ENCODE measurements around the gene COQ5. TPM values are rescaled to one million over a fixed set of nuclear protein-coding genes. Genes with fewer than 3 reads are reported as not detected.

COQ5 gene
- polyA plus RNA-seq, 1 donor from 2014 or later = 91.6 TPM

GRCh38 chr12:120479458-120479857 lies 49.5 kb downstream of the COQ5 start:
- no peak for TF ChIP-seq TAF1 (IDR thresholded peaks at IDR 0.05; ENCODE audit: low read depth)
- TF ChIP-seq REST (IDR thresholded peaks at IDR 0.05; ENCODE audit: borderline replicate concordance) = no peak
- no peak for TF ChIP-seq POLR2AphosphoS5 (IDR thresholded peaks at IDR 0.05)
- no peak for TF ChIP-seq EZH2 (IDR thresholded peaks at IDR 0.05; ENCODE audit: borderline replicate concordance, insufficient read depth, low read length, poor library complexity, severe bottlenecking)
- no peak for TF ChIP-seq CTCF (IDR thresholded peaks at IDR 0.05; ENCODE audit: poor library complexity, severe bottlenecking)
- no peak for TF ChIP-seq RAD21 (conservative IDR thresholded peaks at IDR 0.05)
- H3K27ac ChIP-seq (ENCODE audit: low read length) = no peak overlapping the region
- H4K20me1 ChIP-seq (ENCODE audit: insufficient read depth) = no peaks in the 10 kb centered on the region
- H3K79me2 ChIP-seq (replicated peaks; ENCODE audit: insufficient read depth, low read length) = no peaks in the 10 kb centered on the region
- no peak overlapping the region for H3K9ac ChIP-seq (ENCODE audit: low read length)
- no peak overlapping the region for H2AFZ ChIP-seq (ENCODE audit: low read depth, low read length)
- H3K27me3 ChIP-seq (ENCODE audit: insufficient read depth, low read depth, low read length) = no peaks in the 10 kb centered on the region
- H3F3A ChIP-seq (ENCODE audit: insufficient read depth, low read length, poor library complexity, severe bottlenecking) = no peaks in the 10 kb centered on the region
- no peaks in the 10 kb centered on the region for H3K9me3 ChIP-seq (ENCODE audit: low read length)
- H3K4me2 ChIP-seq (ENCODE audit: low read length) = no peak overlapping the region
- H3K9me2 ChIP-seq (ENCODE audit: insufficient read depth, low read length) = no peaks in the 10 kb centered on the region
- no peaks in the 10 kb centered on the region for H3K36me3 ChIP-seq (ENCODE audit: insufficient read depth, low read length)
- no peak overlapping the region for H3K4me3 ChIP-seq (ENCODE audit: low read length)

GRCh38 chr12:120475643-120476042 lies 53.3 kb downstream of the COQ5 start:
- Histone ChIP-seq H2AFZ (ENCODE audit: low read depth, low read length) (no peak overlapping the region), H4K20me1 (ENCODE audit: insufficient read depth) (no peaks in the 10 kb centered on the region), H3K9ac (ENCODE audit: low read length) (no peak overlapping the region), H3K79me2 (replicated peaks; ENCODE audit: insufficient read depth, low read length) (peaks cover 9% of the 10 kb centered on the region), H3K4me2 (ENCODE audit: low read length) (no peak overlapping the region), H3K9me3 (ENCODE audit: low read length) (no peaks in the 10 kb centered on the region), H3K4me3 (ENCODE audit: low read length) (no peak overlapping the region), H3K9me2 (ENCODE audit: insufficient read depth, low read length) (no peaks in the 10 kb centered on the region), H3F3A (ENCODE audit: insufficient read depth, low read length, poor library complexity, severe bottlenecking) (no peaks in the 10 kb centered on the region), H3K36me3 (ENCODE audit: insufficient read depth, low read length) (no peaks in the 10 kb centered on the region), H3K27ac (ENCODE audit: low read length) (no peak overlapping the region), H3K27me3 (ENCODE audit: insufficient read depth, low read depth, low read length) (no peaks in the 10 kb centered on the region)
- TF ChIP-seq MXI1 (conservative IDR thresholded peaks at IDR 0.05; ENCODE audit: poor library complexity, severe bottlenecking) = no peak

GRCh38 chr12:120474616-120474960 lies 54.4 kb downstream of the COQ5 start:
- Histone ChIP-seq H2AFZ (ENCODE audit: low read depth, low read length) (no peak overlapping the region), H3K27ac (ENCODE audit: low read length) (no peak overlapping the region), H3K27me3 (ENCODE audit: insufficient read depth, low read depth, low read length) (no peaks in the 10 kb centered on the region), H3K36me3 (ENCODE audit: insufficient read depth, low read length) (no peaks in the 10 kb centered on the region), H3K4me3 (ENCODE audit: low read length) (no peak overlapping the region), H3K4me2 (ENCODE audit: low read length) (no peak overlapping the region), H3K79me2 (replicated peaks; ENCODE audit: insufficient read depth, low read length) (peaks cover 14% of the 10 kb centered on the region), H4K20me1 (ENCODE audit: insufficient read depth) (no peaks in the 10 kb centered on the region), H3K9ac (ENCODE audit: low read length) (no peak overlapping the region), H3K9me3 (ENCODE audit: low read length) (no peaks in the 10 kb centered on the region), H3F3A (ENCODE audit: insufficient read depth, low read length, poor library complexity, severe bottlenecking) (no peaks in the 10 kb centered on the region), H3K9me2 (ENCODE audit: insufficient read depth, low read length) (no peaks in the 10 kb centered on the region)
- TF ChIP-seq REST (IDR thresholded peaks at IDR 0.05; ENCODE audit: borderline replicate concordance) = no peak
- TF ChIP-seq EZH2 (IDR thresholded peaks at IDR 0.05; ENCODE audit: borderline replicate concordance, insufficient read depth, low read length, poor library complexity, severe bottlenecking) = no peak

Measured in neural cell (in vitro differentiated cells).